SK-N-MC (cell line): ENCODE measurements around the gene POLR3E.

Source experiments
- EZH2 ChIP-seq: fragments of 200-600 bp; sonication (generic); IDR thresholded peaks from one replicate; pipeline ENCODE4 v1.6.1; 2017; ENCODE audit warnings: antibody characterized with exemption
- POLR2AphosphoS5 ChIP-seq: IDR thresholded peaks from 2 replicates; pipeline ENCODE4 v1.6.1; 2012; ENCODE audit warnings: mild to moderate bottlenecking, low read depth, low read length, borderline replicate concordance

GRCh38 chr16:22314661-22315626 is 17.7 kb downstream of the POLR3E start:
- TF ChIP-seq POLR2AphosphoS5 (no peak), EZH2 (no peak)
